Testis (tissue), 2 donors: Measurements from ENCODE around the gene ME3.

Source experiments
- CTCF ChIP-seq, 3 experiments: fragments of 450-650 bp in 2 of 3; fragments of 200-600 bp in 1 of 3; sonication (generic) in 1 of 3; IDR thresholded peaks; one replicate each; pipeline ENCODE4 v1.5.1; 2016 to 2019; ENCODE audit warnings: antibody characterized with exemption in 3 of 3, mild to moderate bottlenecking in 2 of 3, moderate library complexity in 1 of 3
- POLR2A ChIP-seq: fragments of 450-650 bp; IDR thresholded peaks from one replicate; pipeline ENCODE4 v1.6.1; 2017; ENCODE audit warnings: antibody characterized with exemption, mild to moderate bottlenecking, moderate library complexity

GRCh38 chr11:86699040-86699791 lies 26.8 kb upstream of the ME3 start:
- no peak for TF ChIP-seq POLR2A
- no peak for TF ChIP-seq CTCF (IDR thresholded peaks at IDR 0.05)
